Endothelial cell (in vitro differentiated cells): ENCODE measurements around the gene TARS2. TPM values are rescaled to one million over a fixed set of nuclear protein-coding genes. Genes with fewer than 3 reads are reported as not detected.

Source experiments
- DNase-seq: peaks from one replicate; pipeline ENCODE4 v3.0.0; 2021; ENCODE audit warnings: low spot score
- H3K27ac Mint-ChIP-seq: one replicate; pipeline ENCODE4 v1.8.0; 2021; ENCODE audit warnings: mixed read lengths, inconsistent platforms; ENCODE audit not compliant: unreplicated experiment
- H3K27me3 Mint-ChIP-seq: one replicate; pipeline ENCODE4 v1.8.0; 2021; ENCODE audit warnings: mild to moderate bottlenecking, moderate library complexity, mixed read lengths, inconsistent platforms; ENCODE audit not compliant: unreplicated experiment
- H3K36me3 Mint-ChIP-seq: one replicate; pipeline ENCODE4 v1.8.0; 2021; ENCODE audit warnings: mild to moderate bottlenecking, low read depth, mixed read lengths, inconsistent platforms; ENCODE audit not compliant: unreplicated experiment
- H3K4me1 Mint-ChIP-seq: one replicate; pipeline ENCODE4 v1.8.0; 2021; ENCODE audit warnings: mild to moderate bottlenecking, mixed read lengths, inconsistent platforms; ENCODE audit not compliant: unreplicated experiment
- H3K4me3 Mint-ChIP-seq: one replicate; pipeline ENCODE4 v1.8.0; 2021; ENCODE audit warnings: mild to moderate bottlenecking, mixed read lengths, inconsistent platforms; ENCODE audit not compliant: unreplicated experiment
- H3K9me3 Mint-ChIP-seq: one replicate; pipeline ENCODE4 v1.8.0; 2021; ENCODE audit warnings: mixed read lengths, inconsistent platforms; ENCODE audit not compliant: unreplicated experiment
- total RNA-seq: library from RNA; stranded (reverse); fragmentation: NEBNext Ultra II Directional; extraction: Animal tissue kit (Norgen Biotek cat#: 25700); gene quantifications from one replicate; pipeline ENCODE4 v1.2.1, GENCODE V29; 2021; ENCODE audit not compliant: unreplicated experiment
- TF ChIP-seq, protein P1 (sequence below): fragments of 200-600 bp; sonication (generic); IDR thresholded peaks from one replicate; pipeline ENCODE4 v1.5.0; 2021; ENCODE audit warnings: antibody characterized with exemption; ENCODE audit not compliant: unreplicated experiment

TARS2 gene
- total RNA-seq, 1 donor from 2014 or later: 16.6 TPM

DNA sequence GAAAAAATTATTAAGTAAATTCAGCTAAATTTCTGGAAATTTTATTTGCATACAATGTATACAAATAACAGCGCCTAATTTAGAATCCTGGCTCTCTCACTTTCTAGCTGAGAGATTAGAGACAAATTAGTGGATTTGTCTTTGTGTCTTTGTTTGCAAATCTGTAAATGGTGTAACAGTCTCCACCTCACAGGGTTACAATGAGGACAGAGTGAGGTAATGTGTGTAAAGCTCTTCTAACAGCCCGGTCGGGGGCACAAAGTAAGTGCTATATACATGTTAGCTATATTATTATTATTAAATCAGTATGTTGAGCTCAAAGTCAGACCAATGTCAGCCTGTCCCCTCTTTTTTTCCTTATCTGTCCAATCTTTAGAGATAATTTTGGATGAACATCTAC is 57.0 kb downstream of the TARS2 start:
- Mint-ChIP-seq H3K9me3 (no peaks in the 10 kb centered on the region), H3K27ac (no peak overlapping the region), H3K27me3 (peaks cover 6% of the 10 kb centered on the region), H3K4me1 (peaks cover 3% of the 10 kb centered on the region), H3K36me3 (no peaks in the 10 kb centered on the region), H3K4me3 (no peak overlapping the region)
- TF ChIP-seq, protein P1, sequence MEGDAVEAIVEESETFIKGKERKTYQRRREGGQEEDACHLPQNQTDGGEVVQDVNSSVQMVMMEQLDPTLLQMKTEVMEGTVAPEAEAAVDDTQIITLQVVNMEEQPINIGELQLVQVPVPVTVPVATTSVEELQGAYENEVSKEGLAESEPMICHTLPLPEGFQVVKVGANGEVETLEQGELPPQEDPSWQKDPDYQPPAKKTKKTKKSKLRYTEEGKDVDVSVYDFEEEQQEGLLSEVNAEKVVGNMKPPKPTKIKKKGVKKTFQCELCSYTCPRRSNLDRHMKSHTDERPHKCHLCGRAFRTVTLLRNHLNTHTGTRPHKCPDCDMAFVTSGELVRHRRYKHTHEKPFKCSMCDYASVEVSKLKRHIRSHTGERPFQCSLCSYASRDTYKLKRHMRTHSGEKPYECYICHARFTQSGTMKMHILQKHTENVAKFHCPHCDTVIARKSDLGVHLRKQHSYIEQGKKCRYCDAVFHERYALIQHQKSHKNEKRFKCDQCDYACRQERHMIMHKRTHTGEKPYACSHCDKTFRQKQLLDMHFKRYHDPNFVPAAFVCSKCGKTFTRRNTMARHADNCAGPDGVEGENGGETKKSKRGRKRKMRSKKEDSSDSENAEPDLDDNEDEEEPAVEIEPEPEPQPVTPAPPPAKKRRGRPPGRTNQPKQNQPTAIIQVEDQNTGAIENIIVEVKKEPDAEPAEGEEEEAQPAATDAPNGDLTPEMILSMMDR: no peak
- no peak for DNase-seq

DNA sequence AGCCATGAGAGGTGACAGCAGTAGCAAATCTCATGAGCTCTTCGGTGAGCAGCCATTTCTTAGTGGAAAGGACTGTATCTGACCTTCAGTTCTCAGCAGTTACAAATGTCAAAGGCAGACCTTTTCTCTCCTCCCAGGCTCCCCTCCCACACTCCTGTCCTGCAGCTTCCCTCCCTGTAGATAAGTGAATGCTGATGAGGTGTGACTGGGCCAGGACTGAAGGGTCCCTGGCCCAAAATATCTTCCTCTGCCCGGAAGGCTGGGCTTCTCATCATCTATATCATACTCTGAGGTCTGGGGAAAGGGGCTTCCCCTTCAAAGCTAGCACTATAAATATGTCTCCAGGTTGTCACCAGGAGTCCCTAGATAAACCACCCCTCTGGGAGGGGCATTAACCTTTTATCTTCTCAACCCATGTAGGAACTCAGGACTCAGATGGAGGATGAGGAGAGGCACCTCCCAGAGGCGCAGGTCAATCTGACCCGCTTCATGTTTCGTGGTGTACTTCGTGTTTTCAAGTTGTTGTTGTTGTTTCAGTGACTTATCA is 58.3 kb downstream of the TARS2 start:
- TF ChIP-seq, protein P1: no peak
- Mint-ChIP-seq H3K4me3 (no peak overlapping the region), H3K27ac (no peak overlapping the region), H3K36me3 (no peaks in the 10 kb centered on the region), H3K27me3 (peaks cover 8% of the 10 kb centered on the region), H3K4me1 (peaks cover 3% of the 10 kb centered on the region), H3K9me3 (no peaks in the 10 kb centered on the region)
- DNase-seq: no peak

DNA sequence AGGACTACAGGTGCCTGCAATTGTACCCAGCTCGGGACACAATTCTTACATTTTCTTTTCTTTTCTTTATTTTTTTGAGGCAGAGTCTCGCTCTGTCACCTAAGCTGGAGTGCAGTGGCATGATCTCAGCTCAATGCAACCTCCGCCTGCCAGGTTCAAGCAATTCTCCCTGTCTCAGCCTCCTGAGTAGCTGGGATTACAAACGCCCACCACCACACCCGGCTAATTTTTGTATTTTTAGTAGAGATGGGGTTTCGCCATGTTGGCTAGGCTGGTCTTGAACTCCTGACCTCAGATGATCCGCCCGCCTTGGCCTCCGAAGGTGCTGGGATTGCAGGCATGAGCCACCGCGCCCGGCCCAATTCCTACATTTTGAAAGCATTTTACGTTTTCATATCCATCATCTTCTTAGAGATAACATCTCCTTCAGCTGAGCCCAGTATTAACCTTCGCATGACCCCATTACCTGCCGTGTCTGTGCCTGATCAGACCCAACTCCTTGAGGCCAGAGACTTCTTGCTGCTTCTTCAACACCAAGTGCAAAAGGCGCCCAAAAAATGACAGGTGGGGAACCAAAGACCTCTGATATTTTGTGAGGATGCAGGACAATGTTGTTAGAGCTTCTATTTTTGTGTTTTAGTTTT is 59.2 kb downstream of the TARS2 start:
- H3K4me1 Mint-ChIP-seq: peaks cover 3% of the 10 kb centered on the region
- H3K4me3 Mint-ChIP-seq: no peak overlapping the region
- DNase-seq: no peak
- peaks cover 8% of the 10 kb centered on the region for H3K27me3 Mint-ChIP-seq
- H3K9me3 Mint-ChIP-seq: no peaks in the 10 kb centered on the region
- no peaks in the 10 kb centered on the region for H3K36me3 Mint-ChIP-seq
- H3K27ac Mint-ChIP-seq: no peak overlapping the region
- TF ChIP-seq, protein P1: no peak

DNA sequence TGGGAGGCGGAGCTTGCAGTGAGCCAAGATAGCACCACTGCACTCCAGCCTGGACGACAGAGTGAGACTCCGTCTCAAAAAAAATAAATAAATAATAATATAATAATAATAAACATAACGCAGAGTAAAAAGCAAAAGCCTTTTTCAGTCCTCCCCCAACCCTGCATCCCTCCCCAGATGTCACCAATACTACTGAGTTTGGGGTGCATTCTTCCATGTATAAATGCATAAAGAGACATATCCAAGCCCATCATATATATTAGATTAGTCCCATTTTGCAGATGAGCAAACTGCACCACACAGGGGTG is 61.1 kb downstream of the TARS2 start:
- no peak overlapping the region for H3K27ac Mint-ChIP-seq
- peak overlapping the region; percentile 78 for H3K4me3 Mint-ChIP-seq

More for the DNA sequence above, 61.1 kb downstream of the TARS2 start:
- Mint-ChIP-seq H3K27me3 (peaks cover 15% of the 10 kb centered on the region), H3K36me3 (no peaks in the 10 kb centered on the region), H3K4me1 (peaks cover 3% of the 10 kb centered on the region), H3K9me3 (no peaks in the 10 kb centered on the region)
- DNase-seq: no peak
- TF ChIP-seq, protein P1: no peak
